Fibroblast of mammary gland (primary cell): ENCODE results near the gene GGACT.

Experiments
- DNase-seq: peaks from one replicate; pipeline ENCODE4 v3.0.0-alpha.2; 2010; ENCODE audit warnings: low read depth
- H3K4me3 ChIP-seq: 2 replicates; pipeline ENCODE4 v1.5.1; 2011; ENCODE audit warnings: low read depth, mild to moderate bottlenecking, low read length, moderate library complexity; ENCODE audit not compliant: control insufficient read depth
- CTCF ChIP-seq: conservative IDR thresholded peaks from 2 replicates; pipeline ENCODE4 v1.5.1; 2011; ENCODE audit warnings: low read depth, low read length, inconsistent platforms; ENCODE audit not compliant: control insufficient read depth, insufficient read depth

The GGACT gene

GRCh38 chr13:100533588-100534041 is 55.0 kb downstream of the GGACT start:
- DNase-seq: no peak
- H3K4me3 ChIP-seq: no peak overlapping the region
- no peak for TF ChIP-seq CTCF

- H3K4me3 ChIP-seq: no peak overlapping the region
- DNase-seq: no peak
- TF ChIP-seq CTCF: no peak
Observed at GRCh38 chr13:100532836-100533435, 55.7 kb downstream of the GGACT start.

GRCh38 chr13:100532090-100532766 is 56.4 kb downstream of the GGACT start:
- TF ChIP-seq CTCF: no peak
- no peak for DNase-seq
- H3K4me3 ChIP-seq: no peak overlapping the region

- DNase-seq: peak; percentile 44
- H3K4me3 ChIP-seq: no peak overlapping the region
- no peak for TF ChIP-seq CTCF
Observed at GRCh38 chr13:100530671-100531213, 57.8 kb downstream of the GGACT start.

GRCh38 chr13:100529666-100530377 is 58.8 kb downstream of the GGACT start:
- DNase-seq: no peak
- H3K4me3 ChIP-seq: no peak overlapping the region
- TF ChIP-seq CTCF: no peak

GRCh38 chr13:100528820-100529219 is 59.8 kb downstream of the GGACT start:
- H3K4me3 ChIP-seq: no peak overlapping the region
- no peak for DNase-seq
- no peak for TF ChIP-seq CTCF
